CD14-positive monocyte (primary cell): ENCODE measurements around the gene SLCO3A1. TPM values are rescaled to one million over a fixed set of nuclear protein-coding genes. Genes with fewer than 3 reads are reported as not detected.

Source experiments
- DNase-seq, 3 donors: peaks; one replicate each; pipeline ENCODE4 v3.0.0-alpha.2; 2011 to 2022
- H2AFZ ChIP-seq: 2 replicates; pipeline ENCODE4 v1.6.0; 2012; ENCODE audit warnings: mild to moderate bottlenecking, low read depth, low read length, inconsistent platforms; ENCODE audit not compliant: insufficient read depth, poor library complexity, severe bottlenecking
- H3K27ac ChIP-seq, 2 donors: 1 replicate in 1 of 2; 2 replicates in 1 of 2; pipeline ENCODE4 v1.5.1; 2012 to 2013; ENCODE audit warnings: low read length in 2 of 2, control low read depth in 1 of 2, inconsistent platforms in 1 of 2, low read depth in 1 of 2, mild to moderate bottlenecking in 1 of 2
- H3K27me3 ChIP-seq, 2 donors: one replicate each; pipeline versions ENCODE4 v1.6.0 to v1.6.1; 2011 to 2013; ENCODE audit warnings: low read length in 2 of 2; ENCODE audit not compliant: control insufficient read depth in 2 of 2, insufficient read depth in 2 of 2
- H3K36me3 ChIP-seq, 2 donors: replicated peaks in 1 of 2; 1 replicate in 1 of 2; 2 replicates in 1 of 2; pipeline versions ENCODE4 v1.5.1 to v1.6.1; 2012 to 2013; ENCODE audit warnings: low read length in 2 of 2, control low read depth in 1 of 2, inconsistent platforms in 1 of 2, mild to moderate bottlenecking in 1 of 2; ENCODE audit not compliant: insufficient read depth in 2 of 2, control insufficient read depth in 1 of 2
- H3K4me1 ChIP-seq, 2 donors: 1 replicate in 1 of 2; 2 replicates in 1 of 2; pipeline versions ENCODE4 v1.5.1 to v1.6.1; 2012 to 2013; ENCODE audit warnings: low read length in 2 of 2, control low read depth in 1 of 2, inconsistent platforms in 1 of 2, mild to moderate bottlenecking in 1 of 2, moderate library complexity in 1 of 2; ENCODE audit not compliant: insufficient read depth in 2 of 2, control insufficient read depth in 1 of 2
- H3K4me2 ChIP-seq: replicated peaks from 2 replicates; pipeline ENCODE3; 2012; ENCODE audit warnings: low read length, moderate library complexity, mild to moderate bottlenecking; ENCODE audit not compliant: poor library complexity, severe bottlenecking; ENCODE audit errors: extremely low read depth
- H3K4me3 ChIP-seq, 3 experiments: fragments of 200-600 bp in 1 of 3; sonication (generic) in 1 of 3; replicated peaks in 1 of 3; 1 replicate in 2 of 3; 2 replicates in 1 of 3; pipeline ENCODE4 v1.5.1; 2011 to 2013; ENCODE audit warnings: low read length in 3 of 3, mild to moderate bottlenecking in 3 of 3, control low read depth in 2 of 3, low read depth in 2 of 3, inconsistent platforms in 1 of 3, moderate library complexity in 1 of 3
- H3K79me2 ChIP-seq: 2 replicates; pipeline ENCODE4 v1.6.0; 2012; ENCODE audit warnings: mild to moderate bottlenecking, control low read depth, inconsistent platforms, low read length, moderate library complexity; ENCODE audit not compliant: insufficient read depth
- H3K9ac ChIP-seq: 2 replicates; pipeline ENCODE4 v1.6.0; 2017; ENCODE audit warnings: low read length, mild to moderate bottlenecking; ENCODE audit not compliant: insufficient read depth, poor library complexity, severe bottlenecking
- H3K9me3 ChIP-seq, 2 donors: replicated peaks in 1 of 2; 1 replicate in 1 of 2; 2 replicates in 1 of 2; pipeline versions ENCODE4 v1.5.1 to v1.6.1; 2012 to 2013; ENCODE audit warnings: low read length in 2 of 2, control low read depth in 1 of 2; ENCODE audit not compliant: control insufficient read depth in 1 of 2, insufficient read depth in 1 of 2
- H4K20me1 ChIP-seq: 2 replicates; pipeline ENCODE4 v1.6.0; 2012; ENCODE audit warnings: mild to moderate bottlenecking, low read length, control low read depth, moderate library complexity; ENCODE audit not compliant: insufficient read depth
- H3K27ac Mint-ChIP-seq, 7 donors: one replicate each; pipeline ENCODE4 v1.8.0; 2020; ENCODE audit warnings: mild to moderate bottlenecking in 7 of 7, mixed read lengths in 7 of 7, moderate library complexity in 6 of 7, inconsistent platforms in 2 of 7
- H3K27me3 Mint-ChIP-seq, 3 donors: one replicate each; pipeline ENCODE4 v1.8.0; 2021 to 2022; ENCODE audit warnings: low read depth in 3 of 3, mild to moderate bottlenecking in 3 of 3, mixed read lengths in 3 of 3, moderate library complexity in 3 of 3, inconsistent platforms in 1 of 3
- H3K36me3 Mint-ChIP-seq, 2 donors: one replicate each; pipeline ENCODE4 v1.8.0; 2020; ENCODE audit warnings: mixed read lengths in 2 of 2, inconsistent platforms in 1 of 2, mild to moderate bottlenecking in 1 of 2
- H3K4me1 Mint-ChIP-seq: one replicate; pipeline ENCODE4 v1.8.0; 2020; ENCODE audit warnings: mild to moderate bottlenecking, mixed read lengths
- H3K4me3 Mint-ChIP-seq, 2 donors: one replicate each; pipeline ENCODE4 v1.8.0; 2020; ENCODE audit warnings: mild to moderate bottlenecking in 2 of 2, mixed read lengths in 2 of 2, moderate library complexity in 1 of 2
- H3K9me3 Mint-ChIP-seq, 7 donors: one replicate each; pipeline ENCODE4 v1.8.0; 2020 to 2022; ENCODE audit warnings: mixed read lengths in 7 of 7, mild to moderate bottlenecking in 6 of 7, moderate library complexity in 6 of 7, inconsistent platforms in 2 of 7
- CTCF ChIP-seq: fragments of 200-600 bp; IDR thresholded peaks from one replicate; pipeline ENCODE4 v1.8.0; 2022; ENCODE audit warnings: antibody characterized with exemption, mild to moderate bottlenecking
- WGBS: methylation state at CpG from one replicate; pipeline ENCODE4 v1.1.5; 2013; ENCODE audit warnings: missing lambda C conversion rate; ENCODE audit not compliant: insufficient coverage; 5-methylcytosine and 5-hydroxymethylcytosine counted together
- intact Hi-C, 2 donors: fragments of 100-400 bp; cut with micrococcal nuclease; formaldehyde crosslinking; loops; one replicate each; pipeline versions ENCODE4 v1.15.0 to v1.15.1; 2023
- polyA plus RNA-seq, 3 donors: library from polyadenylated mRNA; depleted of rRNA in 1 of 3; unstranded in 2 of 3; stranded (reverse) in 1 of 3; fragments of 300-500 nt in 2 of 3; fragments of >200 nt in 1 of 3; fragmentation: Illumina TruSeq in 2 of 3; gene quantifications; 1 replicate in 2 of 3; 2 replicates in 1 of 3; pipeline ENCODE4 v1.2.3, GENCODE V29; 2012 to 2021

Gene SLCO3A1
- polyA plus RNA-seq, 3 donors, result 53.7 to 76.2 (median 62.8) TPM

DNA sequence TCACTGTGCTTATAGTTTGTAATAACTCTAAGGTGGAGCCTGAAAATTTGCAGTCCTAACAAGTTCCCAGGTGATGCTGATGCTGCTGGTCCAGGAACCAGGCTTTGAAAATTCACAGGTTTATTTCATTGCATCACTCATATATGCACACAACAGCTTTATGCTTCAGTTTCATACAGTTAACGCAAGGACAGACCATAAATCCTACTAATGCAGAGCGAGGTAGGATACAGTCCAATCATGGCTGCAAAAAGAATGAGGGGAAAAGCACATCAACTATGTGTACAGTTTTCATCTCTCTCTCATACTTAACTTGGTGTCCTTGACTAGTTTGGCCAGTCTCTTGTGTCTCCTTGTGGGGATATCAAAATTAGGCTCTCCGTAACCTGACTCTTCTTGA is 135.1 kb downstream of the SLCO3A1 start:
- 100% methylated on average over 1 of the region's 3 CpGs for WGBS
- Mint-ChIP-seq H3K4me3 (no peak overlapping the region), H3K9me3 (peaks cover 0 to 3% (median 0%) of the 10 kb centered on the region in 7 donors), H3K4me1 (peaks cover 46% of the 10 kb centered on the region), H3K27ac (no peak overlapping the region), H3K36me3 (peaks cover 0 to 2% of the 10 kb centered on the region in 2 donors), H3K27me3 (no peaks in the 10 kb centered on the region)
- H3K9ac ChIP-seq, result no peak overlapping the region
- DNase-seq, result no peak
- H2AFZ ChIP-seq, result no peak overlapping the region
- H3K27me3 ChIP-seq, result no peaks in the 10 kb centered on the region
- no peak overlapping the region for H3K4me2 ChIP-seq
- TF ChIP-seq CTCF, result no peak
- H3K27ac ChIP-seq, result no peak overlapping the region
- H3K79me2 ChIP-seq, result peaks cover 90% of the 10 kb centered on the region
- no peak overlapping the region for H3K4me3 ChIP-seq
- H3K36me3 ChIP-seq, result no peaks in the 10 kb centered on the region
- intact Hi-C loops, result no loop called here
- H4K20me1 ChIP-seq, result peaks cover 100% of the 10 kb centered on the region
- H3K4me1 ChIP-seq, result peaks cover 13 to 16% of the 10 kb centered on the region in 2 donors
- H3K9me3 ChIP-seq, result no peaks in the 10 kb centered on the region

GRCh38 chr15:91989821-91990220 is 136.3 kb downstream of the SLCO3A1 start:
- Histone ChIP-seq H3K9me3 (no peaks in the 10 kb centered on the region), H3K27me3 (no peaks in the 10 kb centered on the region), H2AFZ (no peak overlapping the region), H3K4me1 (peaks cover 13 to 16% of the 10 kb centered on the region in 2 donors), H3K4me2 (no peak overlapping the region), H3K9ac (no peak overlapping the region), H3K36me3 (peaks cover 0 to 6% of the 10 kb centered on the region in 2 donors), H4K20me1 (peaks cover 100% of the 10 kb centered on the region), H3K27ac (no peak overlapping the region), H3K79me2 (peaks cover 91% of the 10 kb centered on the region), H3K4me3 (no peak overlapping the region)
- Mint-ChIP-seq H3K27ac (no peak overlapping the region), H3K36me3 (peaks cover 0 to 7% of the 10 kb centered on the region in 2 donors), H3K27me3 (no peaks in the 10 kb centered on the region), H3K4me3 (no peak overlapping the region), H3K9me3 (peaks cover 0 to 3% (median 0%) of the 10 kb centered on the region in 7 donors), H3K4me1 (peaks cover 46% of the 10 kb centered on the region)
- TF ChIP-seq CTCF, result no peak
- no peak for DNase-seq
- intact Hi-C loops, result no loop called here
- WGBS, result 100% methylated on average over 1 of the region's 4 CpGs
